H9 (cell line): ENCODE data around the gene MBD5. TPM values are rescaled to one million over a fixed set of nuclear protein-coding genes. Genes with fewer than 3 reads are reported as not detected.

Experiments
- DNase-seq: peaks from one replicate; pipeline ENCODE4 v3.0.0-alpha.2; 2017
- H2AFZ ChIP-seq: one replicate; pipeline ENCODE4 v1.6.1; 2013; ENCODE audit warnings: mild to moderate bottlenecking, low read length, control low read depth, moderate library complexity
- H2AK5ac ChIP-seq: 2 replicates; pipeline ENCODE4 v1.6.1; 2013; ENCODE audit warnings: low read length, control low read depth, mixed read lengths; ENCODE audit not compliant: insufficient read length
- H2BK120ac ChIP-seq: one replicate; pipeline ENCODE4 v1.6.1; 2013; ENCODE audit warnings: low read depth, mild to moderate bottlenecking, low read length, control low read depth, inconsistent platforms; ENCODE audit not compliant: poor library complexity, severe bottlenecking
- H2BK12ac ChIP-seq: 2 replicates; pipeline ENCODE4 v1.6.1; 2013; ENCODE audit warnings: low read length, control low read depth, mixed read lengths, low read depth; ENCODE audit not compliant: insufficient read length
- H2BK15ac ChIP-seq: 2 replicates; pipeline ENCODE4 v1.6.1; 2013; ENCODE audit warnings: low read depth, low read length, control low read depth
- H2BK20ac ChIP-seq: one replicate; pipeline ENCODE4 v1.6.1; 2013; ENCODE audit warnings: low read depth, mild to moderate bottlenecking, low read length, control low read depth, inconsistent platforms; ENCODE audit not compliant: poor library complexity, severe bottlenecking
- H2BK5ac ChIP-seq: 2 replicates; pipeline ENCODE4 v1.6.1; 2013; ENCODE audit warnings: low read length, control low read depth, mixed read lengths; ENCODE audit not compliant: insufficient read length
- H3K14ac ChIP-seq: 2 replicates; pipeline ENCODE4 v1.6.1; 2013; ENCODE audit warnings: low read length, control low read depth; ENCODE audit not compliant: insufficient read depth
- H3K18ac ChIP-seq: 2 replicates; pipeline ENCODE4 v1.6.1; 2013; ENCODE audit warnings: low read depth, mild to moderate bottlenecking, mixed read lengths, low read length, control low read depth; ENCODE audit not compliant: insufficient read length
- H3K23ac ChIP-seq: 2 replicates; pipeline ENCODE4 v1.6.1; 2013; ENCODE audit warnings: low read length, control low read depth, mixed read lengths, low read depth; ENCODE audit not compliant: insufficient read length
- H3K23me2 ChIP-seq: 2 replicates; pipeline ENCODE4 v1.6.1; 2013; ENCODE audit warnings: low read depth, mild to moderate bottlenecking, mixed read lengths, low read length, control low read depth; ENCODE audit not compliant: insufficient read length, poor library complexity, severe bottlenecking
- H3K27ac ChIP-seq: 2 replicates; pipeline ENCODE4 v1.5.1; 2013; ENCODE audit warnings: low read length, control low read depth, mixed read lengths, low read depth; ENCODE audit not compliant: insufficient read length
- H3K27me3 ChIP-seq: 2 replicates; pipeline ENCODE4 v1.6.1; 2013; ENCODE audit warnings: low read length, control low read depth, inconsistent platforms; ENCODE audit not compliant: insufficient read depth
- H3K4ac ChIP-seq: 2 replicates; pipeline ENCODE4 v1.6.1; 2013; ENCODE audit warnings: low read depth, mild to moderate bottlenecking, control low read depth, inconsistent platforms, low read length, moderate library complexity
- H3K4me1 ChIP-seq: 2 replicates; pipeline ENCODE4 v1.6.1; 2013; ENCODE audit warnings: low read length, control low read depth, inconsistent platforms; ENCODE audit not compliant: insufficient read depth
- H3K4me2 ChIP-seq: 2 replicates; pipeline ENCODE4 v1.6.1; 2013; ENCODE audit warnings: low read length, control low read depth, mixed read lengths; ENCODE audit not compliant: insufficient read length, insufficient read depth
- H3K56ac ChIP-seq: 2 replicates; pipeline ENCODE4 v1.6.1; 2013; ENCODE audit warnings: low read depth, mild to moderate bottlenecking, mixed read lengths, low read length, control low read depth; ENCODE audit not compliant: insufficient read length
- H3K79me1 ChIP-seq: 2 replicates; pipeline ENCODE4 v1.6.1; 2013; ENCODE audit warnings: low read depth, mild to moderate bottlenecking, moderate library complexity, low read length, control low read depth, inconsistent platforms; ENCODE audit not compliant: insufficient read depth, poor library complexity, severe bottlenecking
- H3K79me2 ChIP-seq: 2 replicates; pipeline ENCODE4 v1.6.1; 2013; ENCODE audit warnings: low read length, control low read depth, inconsistent platforms; ENCODE audit not compliant: insufficient read depth
- H3K9ac ChIP-seq: 2 replicates; pipeline ENCODE4 v1.6.1; 2013; ENCODE audit warnings: low read length, control low read depth, mixed read lengths; ENCODE audit not compliant: insufficient read length; ENCODE audit errors: extremely low read depth
- H3K9me3 ChIP-seq: one replicate; pipeline ENCODE4 v1.6.1; 2013; ENCODE audit warnings: low read depth, low read length, inconsistent platforms; ENCODE audit not compliant: control insufficient read depth
- H3T11ph ChIP-seq: one replicate; pipeline ENCODE4 v1.6.1; 2013; ENCODE audit warnings: mild to moderate bottlenecking, low read length, control low read depth, inconsistent platforms
- H4K20me1 ChIP-seq: one replicate; pipeline ENCODE4 v1.6.1; 2013; ENCODE audit not compliant: control insufficient read depth, insufficient read length, insufficient read depth
- H4K5ac ChIP-seq: 2 replicates; pipeline ENCODE4 v1.6.1; 2013; ENCODE audit warnings: low read depth, mild to moderate bottlenecking, mixed read lengths, low read length, control low read depth; ENCODE audit not compliant: insufficient read length
- H4K8ac ChIP-seq: replicated peaks from 2 replicates; pipeline ENCODE4 v1.6.1; 2013; ENCODE audit warnings: low read length, control low read depth, mixed read lengths, low read depth; ENCODE audit not compliant: insufficient read length
- H4K91ac ChIP-seq: 2 replicates; pipeline ENCODE4 v1.6.1; 2013; ENCODE audit warnings: low read depth, mild to moderate bottlenecking, moderate library complexity, mixed read lengths, low read length, control low read depth; ENCODE audit not compliant: insufficient read length
- H3K27ac Mint-ChIP-seq, 3 experiments: 2 replicates in 2 of 3; 3 replicates in 1 of 3; pipeline ENCODE4 v1.8.0; 2020 to 2021; ENCODE audit warnings: mixed read lengths in 3 of 3, mild to moderate bottlenecking in 1 of 3, moderate library complexity in 1 of 3
- H3K27me3 Mint-ChIP-seq: 2 replicates; pipeline ENCODE4 v1.8.0; 2021; ENCODE audit warnings: low read depth, mild to moderate bottlenecking, moderate library complexity, mixed read lengths
- H3K36me3 Mint-ChIP-seq, 3 experiments: 2 replicates in 2 of 3; 3 replicates in 1 of 3; pipeline ENCODE4 v1.8.0; 2020 to 2021; ENCODE audit warnings: low read depth in 3 of 3, mixed read lengths in 3 of 3; ENCODE audit not compliant: insufficient read depth in 1 of 3
- H3K4me1 Mint-ChIP-seq, 2 experiments: 2 replicates each; pipeline ENCODE4 v1.8.0; 2020; ENCODE audit warnings: mixed read lengths in 2 of 2
- H3K4me3 Mint-ChIP-seq, 2 experiments: 2 replicates in 1 of 2; 3 replicates in 1 of 2; pipeline ENCODE4 v1.8.0; 2020 to 2021; ENCODE audit warnings: mild to moderate bottlenecking in 2 of 2, mixed read lengths in 2 of 2, moderate library complexity in 1 of 2
- H3K9me3 Mint-ChIP-seq, 2 experiments: 2 replicates in 1 of 2; 3 replicates in 1 of 2; pipeline ENCODE4 v1.8.0; 2020; ENCODE audit warnings: mild to moderate bottlenecking in 2 of 2, mixed read lengths in 2 of 2, moderate library complexity in 1 of 2
- whole genome bisulfite sequencing: extraction: QIAGEN DNeasy Blood & Tissue Kit; methylation state at CpG from one replicate; pipeline ENCODE4 v1.1.7; 2013; ENCODE audit warnings: missing lambda C conversion rate, low lambda C conversion rate, mixed read lengths; ENCODE audit not compliant: insufficient read length; ENCODE audit errors: extremely low coverage; 5-methylcytosine and 5-hydroxymethylcytosine counted together
- total RNA-seq: library from RNA; stranded (reverse); gene quantifications from 2 replicates; pipeline ENCODE4 v1.2.1, GENCODE V29; 2021
- TF ChIP-seq, protein P1 (sequence below): fragments of 200-600 bp; sonication (generic); conservative IDR thresholded peaks from 3 replicates; pipeline ENCODE4 v1.8.0; 2021; ENCODE audit warnings: antibody characterized with exemption, mild to moderate bottlenecking

MBD5 gene
- total RNA-seq, 1 experiment from 2014 or later, result 23.1 TPM

DNA sequence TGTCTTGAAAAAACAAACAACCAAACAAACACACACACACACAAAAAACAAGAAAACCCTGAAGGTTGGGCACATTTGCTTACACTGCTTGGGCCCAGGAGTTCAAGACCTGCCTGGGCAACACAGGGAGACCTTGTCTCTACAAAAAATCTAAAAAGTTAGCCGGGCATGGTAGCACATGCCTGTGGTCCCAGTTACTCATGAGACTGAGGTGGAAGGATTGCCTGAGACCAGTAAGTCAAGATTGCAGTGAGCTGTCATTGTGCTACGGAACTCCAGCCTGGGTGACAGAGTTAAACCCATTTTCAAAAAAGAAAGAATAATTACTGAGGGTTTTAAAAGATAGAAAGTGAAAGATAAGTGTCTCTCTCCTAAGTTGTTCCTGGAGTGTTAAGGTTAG is 103.4 kb downstream of the MBD5 start:
- no peak overlapping the region for H2BK12ac ChIP-seq
- H3K23me2 ChIP-seq, result no peaks in the 10 kb centered on the region
- H3K4me3 Mint-ChIP-seq, result no peak overlapping the region
- H3T11ph ChIP-seq, result no peak overlapping the region
- no peak overlapping the region for H2AK5ac ChIP-seq
- no peaks in the 10 kb centered on the region for H3K4me1 ChIP-seq
- H2BK120ac ChIP-seq, result no peak overlapping the region
- no peak overlapping the region for H3K27ac ChIP-seq
- TF ChIP-seq, protein P1, sequence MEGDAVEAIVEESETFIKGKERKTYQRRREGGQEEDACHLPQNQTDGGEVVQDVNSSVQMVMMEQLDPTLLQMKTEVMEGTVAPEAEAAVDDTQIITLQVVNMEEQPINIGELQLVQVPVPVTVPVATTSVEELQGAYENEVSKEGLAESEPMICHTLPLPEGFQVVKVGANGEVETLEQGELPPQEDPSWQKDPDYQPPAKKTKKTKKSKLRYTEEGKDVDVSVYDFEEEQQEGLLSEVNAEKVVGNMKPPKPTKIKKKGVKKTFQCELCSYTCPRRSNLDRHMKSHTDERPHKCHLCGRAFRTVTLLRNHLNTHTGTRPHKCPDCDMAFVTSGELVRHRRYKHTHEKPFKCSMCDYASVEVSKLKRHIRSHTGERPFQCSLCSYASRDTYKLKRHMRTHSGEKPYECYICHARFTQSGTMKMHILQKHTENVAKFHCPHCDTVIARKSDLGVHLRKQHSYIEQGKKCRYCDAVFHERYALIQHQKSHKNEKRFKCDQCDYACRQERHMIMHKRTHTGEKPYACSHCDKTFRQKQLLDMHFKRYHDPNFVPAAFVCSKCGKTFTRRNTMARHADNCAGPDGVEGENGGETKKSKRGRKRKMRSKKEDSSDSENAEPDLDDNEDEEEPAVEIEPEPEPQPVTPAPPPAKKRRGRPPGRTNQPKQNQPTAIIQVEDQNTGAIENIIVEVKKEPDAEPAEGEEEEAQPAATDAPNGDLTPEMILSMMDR, result no peak
- no peaks in the 10 kb centered on the region for H3K79me1 ChIP-seq
- peak overlapping the region in 1 of 3 experiments; percentile 75; a peak in 3 of 7 replicates for H3K27ac Mint-ChIP-seq
- no peaks in the 10 kb centered on the region for H3K9me3 Mint-ChIP-seq
- H3K27me3 ChIP-seq, result no peaks in the 10 kb centered on the region
- no peak overlapping the region for H2AFZ ChIP-seq
- no peak overlapping the region for H3K9ac ChIP-seq
- no peaks in the 10 kb centered on the region for H3K4me1 Mint-ChIP-seq
- DNase-seq, result no peak
- H4K5ac ChIP-seq, result no peak overlapping the region
- H4K8ac ChIP-seq, result no peak overlapping the region
- no peak overlapping the region for H3K4me2 ChIP-seq
- H2BK20ac ChIP-seq, result no peak overlapping the region
- no peak overlapping the region for H3K4ac ChIP-seq
- H3K36me3 Mint-ChIP-seq, result no peaks in the 10 kb centered on the region; a peak in 1 of 7 replicates
- H2BK15ac ChIP-seq, result no peak overlapping the region
- no peak overlapping the region for H4K91ac ChIP-seq
- no CpG with 5 or more reads among the region's 2 CpGs for WGBS
- no peak overlapping the region for H2BK5ac ChIP-seq
- H3K27me3 Mint-ChIP-seq, result no peaks in the 10 kb centered on the region
- no peak overlapping the region for H3K14ac ChIP-seq
- H3K56ac ChIP-seq, result no peak overlapping the region
- H4K20me1 ChIP-seq, result no peaks in the 10 kb centered on the region
- no peaks in the 10 kb centered on the region for H3K79me2 ChIP-seq
- no peak overlapping the region for H3K18ac ChIP-seq
- no peak overlapping the region for H3K23ac ChIP-seq
- no peaks in the 10 kb centered on the region for H3K9me3 ChIP-seq
